PFSK-1 (cell line): ENCODE data around the gene ARSH.

Experiments used
- FOXP2 ChIP-seq: optimal IDR thresholded peaks from 2 replicates; pipeline ENCODE3; 2011; ENCODE audit warnings: borderline replicate concordance, control low read depth, inconsistent platforms; ENCODE audit not compliant: insufficient read depth; ENCODE audit errors: extremely low read length, extremely low read depth
- POLR2AphosphoS5 ChIP-seq: IDR thresholded peaks from 2 replicates; pipeline ENCODE4 v1.6.1; 2012; ENCODE audit warnings: low read depth, mild to moderate bottlenecking, control low read depth, low read length, moderate library complexity
- SIN3A ChIP-seq: IDR thresholded peaks from 2 replicates; pipeline ENCODE4 v1.6.1; 2012; ENCODE audit warnings: mild to moderate bottlenecking, low read length, moderate library complexity, borderline replicate concordance; ENCODE audit not compliant: insufficient read depth
- TAF1 ChIP-seq: IDR thresholded peaks from 2 replicates; pipeline ENCODE4 v1.6.1; 2012; ENCODE audit warnings: low read length, control low read depth, borderline replicate concordance; ENCODE audit not compliant: insufficient read depth
- TF ChIP-seq, protein P1 (sequence below), 2 experiments: IDR thresholded peaks; 2 replicates each; pipeline versions ENCODE4 v1.6.1 to v1.8.0; 2011 to 2012; ENCODE audit warnings: low read depth in 2 of 2, low read length in 2 of 2, control low read depth in 1 of 2, inconsistent platforms in 1 of 2, mild to moderate bottlenecking in 1 of 2, moderate library complexity in 1 of 2; ENCODE audit not compliant: insufficient read depth in 1 of 2

DNA sequence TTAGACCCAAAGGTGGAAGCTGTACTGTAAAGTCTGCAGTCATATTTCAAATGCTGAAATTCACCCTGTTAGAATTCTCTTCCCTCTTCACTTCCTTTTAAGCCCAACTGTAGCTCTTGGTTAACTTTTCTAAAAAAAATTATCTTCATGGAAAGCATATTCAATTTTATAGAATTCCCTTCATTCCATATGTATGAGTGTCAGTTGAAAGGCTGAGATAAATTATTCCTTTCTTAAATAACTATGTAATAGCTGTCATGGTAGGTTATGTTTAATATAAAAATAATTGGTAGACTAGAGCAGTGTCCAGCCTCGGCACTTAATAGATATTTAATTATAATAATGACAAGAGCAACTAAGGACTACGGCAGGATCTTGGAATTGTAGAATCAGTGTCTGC, 16.8 kb upstream of the ARSH start:
- no peak for TF ChIP-seq SIN3A
- no peak for TF ChIP-seq POLR2AphosphoS5
- TF ChIP-seq TAF1, result no peak
- TF ChIP-seq, protein P1, sequence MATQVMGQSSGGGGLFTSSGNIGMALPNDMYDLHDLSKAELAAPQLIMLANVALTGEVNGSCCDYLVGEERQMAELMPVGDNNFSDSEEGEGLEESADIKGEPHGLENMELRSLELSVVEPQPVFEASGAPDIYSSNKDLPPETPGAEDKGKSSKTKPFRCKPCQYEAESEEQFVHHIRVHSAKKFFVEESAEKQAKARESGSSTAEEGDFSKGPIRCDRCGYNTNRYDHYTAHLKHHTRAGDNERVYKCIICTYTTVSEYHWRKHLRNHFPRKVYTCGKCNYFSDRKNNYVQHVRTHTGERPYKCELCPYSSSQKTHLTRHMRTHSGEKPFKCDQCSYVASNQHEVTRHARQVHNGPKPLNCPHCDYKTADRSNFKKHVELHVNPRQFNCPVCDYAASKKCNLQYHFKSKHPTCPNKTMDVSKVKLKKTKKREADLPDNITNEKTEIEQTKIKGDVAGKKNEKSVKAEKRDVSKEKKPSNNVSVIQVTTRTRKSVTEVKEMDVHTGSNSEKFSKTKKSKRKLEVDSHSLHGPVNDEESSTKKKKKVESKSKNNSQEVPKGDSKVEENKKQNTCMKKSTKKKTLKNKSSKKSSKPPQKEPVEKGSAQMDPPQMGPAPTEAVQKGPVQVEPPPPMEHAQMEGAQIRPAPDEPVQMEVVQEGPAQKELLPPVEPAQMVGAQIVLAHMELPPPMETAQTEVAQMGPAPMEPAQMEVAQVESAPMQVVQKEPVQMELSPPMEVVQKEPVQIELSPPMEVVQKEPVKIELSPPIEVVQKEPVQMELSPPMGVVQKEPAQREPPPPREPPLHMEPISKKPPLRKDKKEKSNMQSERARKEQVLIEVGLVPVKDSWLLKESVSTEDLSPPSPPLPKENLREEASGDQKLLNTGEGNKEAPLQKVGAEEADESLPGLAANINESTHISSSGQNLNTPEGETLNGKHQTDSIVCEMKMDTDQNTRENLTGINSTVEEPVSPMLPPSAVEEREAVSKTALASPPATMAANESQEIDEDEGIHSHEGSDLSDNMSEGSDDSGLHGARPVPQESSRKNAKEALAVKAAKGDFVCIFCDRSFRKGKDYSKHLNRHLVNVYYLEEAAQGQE (IDR thresholded peaks at IDR 0.05; ENCODE audit: insufficient read depth in 1 of 2, low read depth in 2 of 2, low read length in 2 of 2), result no peak
- TF ChIP-seq FOXP2, result no peak
